Tibial nerve (tissue), 4 donors: Measurements from ENCODE around the gene ADCK2. TPM values are rescaled to one million over a fixed set of nuclear protein-coding genes. Genes with fewer than 3 reads are reported as not detected.

Experiments used
- DNase-seq, 2 donors: peaks; one replicate each; pipeline ENCODE4 v3.0.0-alpha.2; 2019; ENCODE audit warnings: low spot score in 2 of 2
- H3K27ac ChIP-seq, 4 donors: fragments of 200-600 bp; sonication (generic) in 3 of 4; one replicate each; pipeline ENCODE4 v1.5.1; 2017 to 2019; ENCODE audit warnings: mild to moderate bottlenecking in 1 of 4
- H3K27me3 ChIP-seq, 2 donors: fragments of 200-600 bp; sonication (generic) in 1 of 2; one replicate each; pipeline versions ENCODE4 v1.5.1 to v1.6.0; 2017 to 2019
- H3K36me3 ChIP-seq, 3 donors: fragments of 200-600 bp; sonication (generic); one replicate each; pipeline ENCODE4 v1.5.1; 2018 to 2019
- H3K4me1 ChIP-seq, 4 donors: fragments of 200-600 bp; sonication (generic) in 3 of 4; one replicate each; pipeline ENCODE4 v1.5.1; 2017 to 2019
- H3K4me3 ChIP-seq, 4 donors: fragments of 200-600 bp; sonication (generic) in 3 of 4; one replicate each; pipeline ENCODE4 v1.5.1; 2017 to 2019; ENCODE audit warnings: mild to moderate bottlenecking in 1 of 4, moderate library complexity in 1 of 4
- H3K9me3 ChIP-seq, 4 donors: fragments of 200-600 bp; sonication (generic) in 3 of 4; one replicate each; pipeline ENCODE4 v1.5.1; 2017 to 2019
- EP300 ChIP-seq, 2 donors: sonication (generic); formaldehyde crosslinking; IDR thresholded peaks; one replicate each; pipeline ENCODE4 v1.6.1; 2017; ENCODE audit warnings: antibody characterized with exemption in 2 of 2, mild to moderate bottlenecking in 1 of 2
- POLR2A ChIP-seq, 2 donors: fragments of 450-650 bp; IDR thresholded peaks; one replicate each; pipeline ENCODE4 v1.6.1; 2017; ENCODE audit warnings: antibody characterized with exemption in 2 of 2, mild to moderate bottlenecking in 2 of 2, moderate library complexity in 2 of 2
- WGBS, 2 donors: methylation state at CpG; one replicate each; pipeline ENCODE4 v1.1.5; 2018; 5-methylcytosine and 5-hydroxymethylcytosine counted together
- total RNA-seq, 4 donors: library from RNA; depleted of rRNA; stranded (reverse); fragments of >200 nt; gene quantifications; one replicate each; pipeline ENCODE4 v1.1.0, GENCODE V29; 2016
- TF ChIP-seq, protein P1 (sequence below), 5 experiments: fragments of 200-600 bp in 3 of 5; fragments of 450-650 bp in 2 of 5; sonication (generic) in 3 of 5; IDR thresholded peaks; one replicate each; pipeline ENCODE4 v1.5.1; 2016 to 2019; ENCODE audit warnings: antibody characterized with exemption in 5 of 5, mild to moderate bottlenecking in 3 of 5, moderate library complexity in 2 of 5

Gene ADCK2
- total RNA-seq, 4 donors from 2014 or later = 20.7 to 34.5 (median 26.7) TPM

DNA sequence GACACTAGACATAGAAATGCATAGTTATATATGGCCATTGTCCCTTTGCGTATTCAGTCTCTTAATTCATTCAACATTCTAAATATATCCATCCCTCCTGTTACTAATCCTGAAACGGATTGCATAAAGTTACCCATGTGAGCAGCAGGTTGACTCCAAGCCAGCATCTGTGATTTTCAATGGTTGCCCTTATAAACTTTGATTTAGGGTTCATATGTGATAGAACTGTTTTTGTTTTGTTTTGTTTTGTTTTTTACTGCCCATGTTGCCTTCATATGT, 18.7 kb upstream of the ADCK2 start:
- Histone ChIP-seq H3K9me3 (no peaks in the 10 kb centered on the region), H3K27me3 (no peaks in the 10 kb centered on the region), H3K4me3 (no peak overlapping the region), H3K36me3 (no peaks in the 10 kb centered on the region), H3K4me1 (peaks cover 0 to 19% (median 3%) of the 10 kb centered on the region in 4 donors), H3K27ac (no peak overlapping the region)
- WGBS, 2 donors = 64 to 67% methylated on average over 2 of the region's 2 CpGs
- no peak for TF ChIP-seq EP300 (IDR thresholded peaks at IDR 0.05)
- no peak for TF ChIP-seq POLR2A (IDR thresholded peaks at IDR 0.05)
- TF ChIP-seq, protein P1, sequence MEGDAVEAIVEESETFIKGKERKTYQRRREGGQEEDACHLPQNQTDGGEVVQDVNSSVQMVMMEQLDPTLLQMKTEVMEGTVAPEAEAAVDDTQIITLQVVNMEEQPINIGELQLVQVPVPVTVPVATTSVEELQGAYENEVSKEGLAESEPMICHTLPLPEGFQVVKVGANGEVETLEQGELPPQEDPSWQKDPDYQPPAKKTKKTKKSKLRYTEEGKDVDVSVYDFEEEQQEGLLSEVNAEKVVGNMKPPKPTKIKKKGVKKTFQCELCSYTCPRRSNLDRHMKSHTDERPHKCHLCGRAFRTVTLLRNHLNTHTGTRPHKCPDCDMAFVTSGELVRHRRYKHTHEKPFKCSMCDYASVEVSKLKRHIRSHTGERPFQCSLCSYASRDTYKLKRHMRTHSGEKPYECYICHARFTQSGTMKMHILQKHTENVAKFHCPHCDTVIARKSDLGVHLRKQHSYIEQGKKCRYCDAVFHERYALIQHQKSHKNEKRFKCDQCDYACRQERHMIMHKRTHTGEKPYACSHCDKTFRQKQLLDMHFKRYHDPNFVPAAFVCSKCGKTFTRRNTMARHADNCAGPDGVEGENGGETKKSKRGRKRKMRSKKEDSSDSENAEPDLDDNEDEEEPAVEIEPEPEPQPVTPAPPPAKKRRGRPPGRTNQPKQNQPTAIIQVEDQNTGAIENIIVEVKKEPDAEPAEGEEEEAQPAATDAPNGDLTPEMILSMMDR (IDR thresholded peaks at IDR 0.05) = no peak
- DNase-seq = no peak

DNA sequence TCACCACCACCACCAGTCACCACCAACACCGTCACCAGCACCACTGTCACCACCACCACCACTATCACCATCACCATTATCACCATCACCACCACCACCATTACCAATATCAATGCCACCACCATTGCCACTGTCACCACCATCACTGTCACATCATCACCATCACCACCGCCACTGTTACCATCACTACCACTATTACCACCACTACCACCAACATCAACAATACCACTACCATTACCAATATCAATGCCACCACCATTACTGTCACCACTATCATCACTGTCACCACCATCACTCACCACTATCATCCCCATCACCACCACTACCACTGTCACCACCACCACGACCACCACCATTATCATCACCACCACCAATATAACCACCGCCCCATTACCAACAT, 18.1 kb upstream of the ADCK2 start:
- 96 to 97% methylated on average over 4 of the region's 4 CpGs for WGBS, 2 donors
- Histone ChIP-seq H3K27ac (no peak overlapping the region), H3K4me3 (no peak overlapping the region), H3K36me3 (no peaks in the 10 kb centered on the region), H3K9me3 (no peaks in the 10 kb centered on the region), H3K4me1 (peaks cover 0 to 19% (median 3%) of the 10 kb centered on the region in 4 donors), H3K27me3 (no peaks in the 10 kb centered on the region)
- no peak for DNase-seq
- TF ChIP-seq POLR2A (IDR thresholded peaks at IDR 0.05) (no peak), EP300 (IDR thresholded peaks at IDR 0.05) (no peak)
- TF ChIP-seq, protein P1 (IDR thresholded peaks at IDR 0.05) = no peak

DNA sequence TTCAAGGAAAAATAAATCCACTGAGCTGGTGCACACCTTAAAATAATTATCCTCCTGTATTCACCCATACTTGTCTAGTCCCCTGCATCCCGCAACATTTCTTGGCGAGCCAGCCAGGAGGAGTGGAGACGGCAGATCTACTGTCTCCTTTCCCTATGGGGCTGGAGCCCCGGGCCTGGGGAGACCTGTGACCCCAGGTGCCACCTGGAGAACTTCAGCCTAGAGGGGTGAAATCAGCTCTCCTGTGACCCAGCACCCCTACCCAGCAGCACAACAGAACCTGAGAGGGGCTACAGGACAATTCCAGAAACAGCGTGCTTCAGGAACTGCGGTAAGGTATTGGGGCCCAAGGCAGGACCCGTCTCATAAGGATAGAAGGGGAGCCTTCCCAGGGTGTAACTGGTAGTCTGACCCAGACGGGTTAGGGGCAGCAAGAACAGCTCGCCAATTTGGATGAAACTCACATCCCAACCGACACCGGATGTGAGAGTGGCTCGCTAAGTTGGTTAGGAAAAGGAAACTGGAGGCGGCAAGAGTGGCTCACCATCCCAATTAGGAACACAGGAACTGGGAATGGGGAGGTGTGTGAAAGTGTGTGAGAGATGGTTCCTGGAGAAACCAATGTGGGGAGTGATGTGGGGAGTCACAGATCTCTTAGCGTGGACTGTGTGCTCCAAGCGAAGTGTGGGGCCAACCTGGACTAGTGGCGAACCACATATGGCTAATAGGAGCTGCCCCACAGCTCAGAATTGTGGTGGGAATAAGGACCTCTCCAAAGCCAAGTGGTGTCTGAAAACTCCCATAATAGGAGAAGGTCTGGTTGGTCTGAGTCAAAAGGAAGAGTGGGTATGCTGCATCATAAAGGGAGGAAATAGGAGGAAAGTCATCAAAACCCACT, 17.0 kb upstream of the ADCK2 start:
- H3K4me3 ChIP-seq = peak overlapping the region in 1 of 4 donors; percentile 41
- no peaks in the 10 kb centered on the region for H3K9me3 ChIP-seq
- DNase-seq = no peak
- no peak for TF ChIP-seq EP300 (IDR thresholded peaks at IDR 0.05)
- TF ChIP-seq, protein P1 (IDR thresholded peaks at IDR 0.05) = no peak
- H3K27ac ChIP-seq = peak overlapping the region in 1 of 4 donors; percentile 51
- no peaks in the 10 kb centered on the region for H3K27me3 ChIP-seq
- no peaks in the 10 kb centered on the region for H3K36me3 ChIP-seq
- H3K4me1 ChIP-seq = peaks cover 0 to 19% (median 3%) of the 10 kb centered on the region in 4 donors
- 86 to 89% methylated on average over 16 of the region's 16 CpGs for WGBS, 2 donors

DNA sequence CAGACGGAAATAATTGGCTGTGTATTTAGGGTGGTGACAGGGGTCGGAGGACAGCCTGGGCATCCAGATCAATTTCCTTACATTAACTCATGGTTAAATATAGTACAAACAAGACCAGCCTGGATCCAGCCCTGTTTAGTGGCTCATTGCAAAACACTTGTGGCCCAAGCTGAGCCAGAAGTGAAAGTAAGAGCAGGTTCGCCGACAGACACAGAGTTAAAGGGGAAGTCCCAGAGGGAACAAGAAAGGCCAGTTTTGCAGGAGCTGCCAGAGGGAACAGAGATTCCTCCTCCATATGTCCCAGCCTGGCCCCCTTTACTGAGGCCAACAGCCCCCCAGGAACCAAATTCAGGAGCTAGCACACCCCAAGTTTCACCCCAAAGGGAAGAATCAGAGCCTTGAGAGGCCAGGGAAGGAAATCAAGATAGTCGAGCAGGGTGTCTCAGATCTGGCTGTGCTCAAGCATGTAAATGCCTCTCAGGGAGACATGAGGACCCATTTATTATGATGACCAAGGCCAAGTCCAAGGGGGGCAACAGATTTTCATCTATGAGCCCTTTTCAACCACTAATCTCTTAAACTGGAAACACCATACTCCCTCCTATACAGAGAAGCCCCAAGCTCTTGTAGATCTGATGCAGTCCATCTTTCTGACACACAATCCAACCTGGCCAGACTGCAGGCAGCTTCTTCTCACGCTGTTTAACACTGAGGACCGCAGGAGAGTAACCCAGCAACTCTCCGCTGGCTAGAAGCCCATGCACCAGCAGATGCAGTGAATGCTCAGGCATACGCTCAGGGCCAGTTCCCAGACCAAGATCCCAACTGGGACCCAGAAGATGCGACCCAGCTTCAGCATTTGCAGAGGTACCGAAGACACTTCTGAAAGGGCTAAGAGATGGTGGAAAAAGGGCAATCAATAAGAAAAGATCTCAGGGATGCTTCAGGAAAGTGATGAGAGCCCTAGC, 15.9 kb upstream of the ADCK2 start:
- Histone ChIP-seq H3K4me1 (peaks cover 0 to 19% (median 3%) of the 10 kb centered on the region in 4 donors), H3K27ac (peak overlapping the region in 3 of 4 donors; percentile 51 to 66 (median 62)), H3K4me3 (peak overlapping the region in 2 of 4 donors; percentile 34 to 41), H3K36me3 (no peaks in the 10 kb centered on the region), H3K27me3 (no peaks in the 10 kb centered on the region), H3K9me3 (no peaks in the 10 kb centered on the region)
- TF ChIP-seq POLR2A (IDR thresholded peaks at IDR 0.05) (no peak), EP300 (IDR thresholded peaks at IDR 0.05) (peak in 1 of 2 donors; percentile 27)
- TF ChIP-seq, protein P1 (IDR thresholded peaks at IDR 0.05) = no peak
- WGBS, 2 donors = 51 to 53% methylated on average over 11 of the region's 11 CpGs
- DNase-seq = no peak
